D721Med (cell line): ENCODE data around the gene ADCYAP1R1.

Experiments
- DNase-seq: peaks from one replicate; pipeline ENCODE4 v3.0.0; 2011; ENCODE audit warnings: low spot score; ENCODE audit not compliant: insufficient read length
- FAIRE-seq: peaks from 2 replicates; lab custom pipeline; 2011; peaks lifted over from hg19 to GRCh38; lab: Jason Lieb, UNC
- CTCF ChIP-seq: IDR thresholded peaks from 2 replicates; pipeline ENCODE4 v1.5.1; 2012; ENCODE audit warnings: mild to moderate bottlenecking, control low read depth; ENCODE audit not compliant: insufficient read depth; ENCODE audit errors: missing control alignments

The ADCYAP1R1 gene

GRCh38 chr7:31023877-31024276 is 28.2 kb upstream of the ADCYAP1R1 start:
- no peak for TF ChIP-seq CTCF
- FAIRE-seq (no peak), DNase-seq (no peak)

- peak; percentile 62 for DNase-seq
- TF ChIP-seq CTCF, result no peak
- no peak for FAIRE-seq
These were observed 24.7 kb upstream of the ADCYAP1R1 start for GRCh38 chr7:31027161-31027965.

GRCh38 chr7:31028006-31028405 is 24.1 kb upstream of the ADCYAP1R1 start:
- no peak for DNase-seq
- no peak for FAIRE-seq
- TF ChIP-seq CTCF, result no peak

GRCh38 chr7:31028417-31028992 is 23.6 kb upstream of the ADCYAP1R1 start:
- no peak for TF ChIP-seq CTCF
- FAIRE-seq (no peak), DNase-seq (no peak)

GRCh38 chr7:31029251-31030042 is 22.7 kb upstream of the ADCYAP1R1 start:
- TF ChIP-seq CTCF, result no peak
- no peak for FAIRE-seq
- no peak for DNase-seq

- TF ChIP-seq CTCF, result no peak
- no peak for FAIRE-seq
These were observed 18.3 kb upstream of the ADCYAP1R1 start for GRCh38 chr7:31033674-31034300.

More at GRCh38 chr7:31033674-31034300, 18.3 kb upstream of the ADCYAP1R1 start:
- DNase-seq, result no peak
